ENCODE results near the gene RNU1-4.
"Not testable (repeated sequence)": the region's sequence is repeated elsewhere in the genome, so short reads cannot be mapped to it uniquely, and the experiment has no call there.

DNA sequence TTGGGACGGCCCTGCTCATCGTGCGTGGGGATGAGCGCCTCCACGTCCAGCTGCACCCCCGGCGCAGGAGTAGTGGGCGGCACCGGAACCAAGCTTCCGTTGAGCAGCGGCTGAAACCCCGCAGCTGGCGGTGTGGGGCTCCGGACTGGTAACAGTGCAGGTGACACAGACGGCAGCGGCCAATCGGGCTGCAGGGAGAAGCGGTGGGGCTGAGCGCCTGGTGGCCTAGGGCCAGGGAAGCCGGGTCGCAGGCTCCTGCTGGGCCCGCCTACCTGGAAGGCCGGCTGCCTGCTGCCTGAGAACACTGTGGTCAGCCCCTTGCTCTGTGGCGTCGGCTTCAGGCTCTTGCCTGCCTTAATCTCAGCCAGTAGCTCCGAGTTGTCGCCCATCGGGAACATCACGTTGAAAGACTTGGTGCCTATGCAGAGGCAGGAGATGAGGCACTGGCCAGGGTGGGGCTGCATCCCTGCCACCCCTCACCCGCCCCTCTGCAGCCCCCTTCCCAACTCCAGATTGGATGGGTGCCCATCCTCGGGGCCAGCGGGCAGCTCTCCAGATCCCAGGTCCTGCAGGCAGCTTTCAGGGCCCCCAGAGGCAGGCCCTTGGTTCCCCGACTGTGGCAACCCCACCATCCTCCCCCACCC, 43.7 kb upstream of the RNU1-4 start:
- not testable (repeated sequence) for TF ChIP-seq POLR2AphosphoS5, POLR2A (IDR thresholded peaks at IDR 0.05; ENCODE audit: low read depth, low read length)
